ENCODE measurements around the gene SELENOV. TPM values are rescaled to one million over a fixed set of nuclear protein-coding genes. Genes with fewer than 3 reads are reported as not detected.

The SELENOV gene
- polyA plus RNA-seq, 3 donors = not detected

GRCh38 chr19:39469567-39469966 lies 45.4 kb upstream of the SELENOV start:
- H4K20me1 ChIP-seq (ENCODE audit: insufficient read depth, low read length) = peaks cover 24% of the 10 kb centered on the region
- no peak overlapping the region for H3K4me3 Mint-ChIP-seq
- H3K27ac Mint-ChIP-seq = peak overlapping the region in 2 of 7 donors; percentile 2 to 13
- intact Hi-C loops (cut with micrococcal nuclease) = no loop called here
- H3K79me2 ChIP-seq (ENCODE audit: insufficient read depth, low read length) = no peaks in the 10 kb centered on the region
- no peaks in the 10 kb centered on the region for H3K9me3 ChIP-seq (replicated peaks in 1 of 2; ENCODE audit: control insufficient read depth in 1 of 2, insufficient read depth in 1 of 2, low read length in 2 of 2)
- peaks cover 97 to 100% of the 10 kb centered on the region in 2 donors for H3K36me3 ChIP-seq (replicated peaks in 1 of 2; ENCODE audit: control insufficient read depth in 1 of 2, insufficient read depth in 2 of 2, low read length in 2 of 2)
- H3K4me1 Mint-ChIP-seq = no peaks in the 10 kb centered on the region
- peaks cover 90 to 95% of the 10 kb centered on the region in 2 donors for H3K36me3 Mint-ChIP-seq
- no peak for DNase-seq
- H3K27me3 Mint-ChIP-seq (ENCODE audit: low read depth in 3 of 3) = no peaks in the 10 kb centered on the region
- H3K4me2 ChIP-seq (replicated peaks; ENCODE audit: extremely low read depth, low read length, poor library complexity, severe bottlenecking) = no peak overlapping the region
- H3K9ac ChIP-seq (ENCODE audit: insufficient read depth, low read length, poor library complexity, severe bottlenecking) = no peak overlapping the region
- H2AFZ ChIP-seq (ENCODE audit: insufficient read depth, low read depth, low read length, poor library complexity, severe bottlenecking) = no peak overlapping the region
- no peaks in the 10 kb centered on the region for H3K4me1 ChIP-seq (ENCODE audit: control insufficient read depth in 1 of 2, insufficient read depth in 2 of 2, low read length in 2 of 2)
- no peak overlapping the region for H3K27ac ChIP-seq (ENCODE audit: low read depth in 1 of 2, low read length in 2 of 2)
- WGBS (ENCODE audit: insufficient coverage) = 95% methylated on average over 6 of the region's 6 CpGs
- no peak for TF ChIP-seq CTCF (IDR thresholded peaks at IDR 0.05)
- no peak overlapping the region for H3K4me3 ChIP-seq (replicated peaks in 1 of 3; ENCODE audit: low read depth in 2 of 3, low read length in 3 of 3)
- H3K9me3 Mint-ChIP-seq = no peaks in the 10 kb centered on the region
- no peaks in the 10 kb centered on the region for H3K27me3 ChIP-seq (ENCODE audit: control insufficient read depth in 2 of 2, insufficient read depth in 2 of 2, low read length in 2 of 2)

- Mint-ChIP-seq H3K36me3 (peaks cover 88 to 95% of the 10 kb centered on the region in 2 donors), H3K4me3 (no peak overlapping the region), H3K27ac (peak overlapping the region in 3 of 7 donors; percentile 16 to 76 (median 41)), H3K4me1 (no peaks in the 10 kb centered on the region), H3K27me3 (ENCODE audit: low read depth in 3 of 3) (no peaks in the 10 kb centered on the region), H3K9me3 (no peaks in the 10 kb centered on the region)
- 88% methylated on average over 1 of the region's 7 CpGs for WGBS (ENCODE audit: insufficient coverage)
- Histone ChIP-seq H2AFZ (ENCODE audit: insufficient read depth, low read depth, low read length, poor library complexity, severe bottlenecking) (no peak overlapping the region), H3K4me3 (replicated peaks in 1 of 3; ENCODE audit: low read depth in 2 of 3, low read length in 3 of 3) (no peak overlapping the region), H3K36me3 (replicated peaks in 1 of 2; ENCODE audit: control insufficient read depth in 1 of 2, insufficient read depth in 2 of 2, low read length in 2 of 2) (peaks cover 92 to 100% of the 10 kb centered on the region in 2 donors), H3K4me2 (replicated peaks; ENCODE audit: extremely low read depth, low read length, poor library complexity, severe bottlenecking) (no peak overlapping the region), H4K20me1 (ENCODE audit: insufficient read depth, low read length) (peaks cover 18% of the 10 kb centered on the region), H3K27ac (ENCODE audit: low read depth in 1 of 2, low read length in 2 of 2) (no peak overlapping the region), H3K79me2 (ENCODE audit: insufficient read depth, low read length) (no peaks in the 10 kb centered on the region), H3K9ac (ENCODE audit: insufficient read depth, low read length, poor library complexity, severe bottlenecking) (no peak overlapping the region), H3K4me1 (ENCODE audit: control insufficient read depth in 1 of 2, insufficient read depth in 2 of 2, low read length in 2 of 2) (no peaks in the 10 kb centered on the region), H3K9me3 (replicated peaks in 1 of 2; ENCODE audit: control insufficient read depth in 1 of 2, insufficient read depth in 1 of 2, low read length in 2 of 2) (no peaks in the 10 kb centered on the region), H3K27me3 (ENCODE audit: control insufficient read depth in 2 of 2, insufficient read depth in 2 of 2, low read length in 2 of 2) (no peaks in the 10 kb centered on the region)
- TF ChIP-seq CTCF (IDR thresholded peaks at IDR 0.05) = no peak
- no peak for DNase-seq
- intact Hi-C loops (cut with micrococcal nuclease) = loop anchor here in 1 of 2 donors (5.0 kb wide), 1 partner anchor 61 kb away; the partner anchor contains the start of gene EID2B
These were observed 44.1 kb upstream of the SELENOV start for GRCh38 chr19:39470724-39471339.
